GM23338 (cell line): ENCODE measurements around the gene RGS8. TPM values are rescaled to one million over a fixed set of nuclear protein-coding genes. Genes with fewer than 3 reads are reported as not detected.
A peak's percentile ranks its signal among the peaks of the same experiment; 100 is the strongest.

Source experiments
- ATAC-seq: fragments of 200-7000 bp; cut with Tn5 transposase; 3 replicates; pipeline ENCODE4 v1.9.1; 2020
- DNase-seq: peaks from one replicate; pipeline ENCODE4 v3.0.0-alpha.2; 2015; ENCODE audit warnings: low spot score
- H2AFZ ChIP-seq: fragments of 200-600 bp; sonication (generic); 2 replicates; pipeline ENCODE4 v1.8.0; 2016; ENCODE audit warnings: antibody characterized with exemption, mild to moderate bottlenecking, moderate library complexity
- H3F3A ChIP-seq: fragments of 200-600 bp; sonication (generic); replicated peaks from 2 replicates; pipeline ENCODE4 v1.8.0; 2017; ENCODE audit warnings: antibody characterized with exemption, mixed run types, low read depth
- H3K27ac ChIP-seq: fragments of 200-600 bp; sonication (generic); 2 replicates; pipeline ENCODE4 v1.6.1; 2016; ENCODE audit warnings: low read depth
- H3K27me3 ChIP-seq: fragments of 200-600 bp; sonication (generic); 2 replicates; pipeline ENCODE4 v1.8.0; 2016; ENCODE audit warnings: mild to moderate bottlenecking, mixed run types, moderate library complexity; ENCODE audit not compliant: insufficient read depth
- H3K36me3 ChIP-seq: fragments of 200-600 bp; sonication (generic); 2 replicates; pipeline ENCODE4 v1.8.0; 2016; ENCODE audit warnings: mild to moderate bottlenecking; ENCODE audit not compliant: insufficient read depth
- H3K4me1 ChIP-seq: fragments of 200-600 bp; sonication (generic); 2 replicates; pipeline ENCODE4 v1.8.0; 2016; ENCODE audit warnings: mild to moderate bottlenecking, moderate library complexity; ENCODE audit not compliant: insufficient read depth
- H3K4me2 ChIP-seq: fragments of 200-600 bp; sonication (generic); 2 replicates; pipeline ENCODE4 v1.7.1; 2017; ENCODE audit warnings: mixed run types
- H3K4me3 ChIP-seq: fragments of 200-600 bp; sonication (generic); 2 replicates; pipeline ENCODE4 v1.6.1; 2016; ENCODE audit warnings: mixed run types
- H3K79me2 ChIP-seq: fragments of 200-600 bp; sonication (generic); replicated peaks from 2 replicates; pipeline ENCODE4 v1.8.0; 2017; ENCODE audit warnings: mild to moderate bottlenecking; ENCODE audit not compliant: insufficient read depth
- H3K9me2 ChIP-seq: fragments of 200-600 bp; sonication (generic); 2 replicates; pipeline ENCODE4 v1.8.0; 2017; ENCODE audit not compliant: insufficient read depth
- H4K20me1 ChIP-seq: fragments of 200-600 bp; sonication (generic); replicated peaks from 2 replicates; pipeline ENCODE4 v1.8.0; 2017; ENCODE audit warnings: mild to moderate bottlenecking; ENCODE audit not compliant: insufficient read depth
- H3K27ac Mint-ChIP-seq: 2 replicates; pipeline ENCODE4 v1.8.0; 2020; ENCODE audit warnings: inconsistent platforms, mild to moderate bottlenecking, moderate library complexity, mixed read lengths
- H3K27me3 Mint-ChIP-seq: 3 replicates; pipeline ENCODE4 v1.8.0; 2022; ENCODE audit warnings: low read depth, mild to moderate bottlenecking, moderate library complexity, mixed read lengths, inconsistent platforms; ENCODE audit not compliant: insufficient read depth, poor library complexity
- H3K36me3 Mint-ChIP-seq: 3 replicates; pipeline ENCODE4 v1.8.0; 2021; ENCODE audit warnings: low read depth, mild to moderate bottlenecking, inconsistent platforms, moderate library complexity, mixed read lengths
- H3K4me1 Mint-ChIP-seq: 3 replicates; pipeline ENCODE4 v1.8.0; 2020; ENCODE audit warnings: mild to moderate bottlenecking, inconsistent platforms, mixed read lengths
- H3K4me3 Mint-ChIP-seq: 3 replicates; pipeline ENCODE4 v1.8.0; 2021; ENCODE audit warnings: moderate library complexity, mild to moderate bottlenecking, inconsistent platforms, mixed read lengths
- H3K9me3 Mint-ChIP-seq: 3 replicates; pipeline ENCODE4 v1.8.0; 2020; ENCODE audit warnings: moderate library complexity, mild to moderate bottlenecking, inconsistent platforms, mixed read lengths
- EZH2 ChIP-seq: fragments of 200-600 bp; sonication (generic); IDR thresholded peaks from one replicate; pipeline ENCODE4 v1.8.0; 2017; ENCODE audit warnings: antibody characterized with exemption, mild to moderate bottlenecking, low read depth; ENCODE audit not compliant: unreplicated experiment
- NANOG ChIP-seq: IDR thresholded peaks from 2 replicates; pipeline ENCODE4 v1.6.1; 2016; ENCODE audit warnings: antibody characterized with exemption, borderline replicate concordance
- ZNF331 ChIP-seq: fragments of 250-450 bp; sonication (Bioruptor Pico); IDR thresholded peaks from 2 replicates; pipeline ENCODE4 v1.5.0; 2020; ENCODE audit warnings: low read depth, mild to moderate bottlenecking, moderate library complexity
- polyA plus RNA-seq: library from polyadenylated mRNA; unstranded; fragments of >200 nt; fragmentation: Nextera tagmentation; extraction: Ambion mirVana; gene quantifications from 2 replicates; pipeline ENCODE4 v1.2.1, GENCODE V29; 2016
- total RNA-seq: library from RNA; depleted of rRNA; stranded (reverse); fragments of >200 nt; shearing (Covaris generic); gene quantifications from 2 replicates; pipeline ENCODE4 v1.2.3, GENCODE V29; 2014
- TF ChIP-seq, protein P1 (sequence below): fragments of 250-450 bp; sonication (Bioruptor Pico); IDR thresholded peaks from 2 replicates; pipeline ENCODE4 v1.5.0; 2020; ENCODE audit warnings: mild to moderate bottlenecking, moderate library complexity
- TF ChIP-seq, protein P2 (sequence below), 2 experiments: fragments of 200-600 bp in 1 of 2; sonication (generic) in 1 of 2; conservative IDR thresholded peaks; 2 replicates each; pipeline versions ENCODE4 v1.5.1 to v1.6.1; 2016 to 2017; ENCODE audit warnings: antibody characterized with exemption in 2 of 2, low read depth in 2 of 2, mild to moderate bottlenecking in 2 of 2, moderate library complexity in 1 of 2

The RGS8 gene
- total and polyA plus RNA-seq, 2 experiments from 2014 or later, result 0.06 to 2.5 TPM

DNA sequence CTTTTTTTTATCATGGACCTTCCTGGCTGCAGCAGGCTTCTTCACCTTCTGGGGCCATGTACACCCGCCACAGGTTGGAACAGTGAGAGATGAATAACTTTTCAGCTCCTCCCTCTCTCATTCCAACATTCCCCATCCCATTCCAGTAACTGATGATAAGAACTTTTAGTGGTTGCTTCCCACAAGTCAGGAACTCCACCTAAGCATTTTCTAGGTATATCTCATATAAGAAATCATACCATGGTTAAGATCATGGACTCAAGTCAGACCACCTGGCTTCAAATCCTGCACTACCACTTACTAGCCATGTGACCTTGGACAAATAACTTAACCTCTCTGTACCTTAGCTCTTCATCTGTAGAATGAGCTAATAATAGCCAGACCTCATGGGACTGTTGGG is 42.5 kb upstream of the RGS8 start (continued):
- TF ChIP-seq, protein P1, sequence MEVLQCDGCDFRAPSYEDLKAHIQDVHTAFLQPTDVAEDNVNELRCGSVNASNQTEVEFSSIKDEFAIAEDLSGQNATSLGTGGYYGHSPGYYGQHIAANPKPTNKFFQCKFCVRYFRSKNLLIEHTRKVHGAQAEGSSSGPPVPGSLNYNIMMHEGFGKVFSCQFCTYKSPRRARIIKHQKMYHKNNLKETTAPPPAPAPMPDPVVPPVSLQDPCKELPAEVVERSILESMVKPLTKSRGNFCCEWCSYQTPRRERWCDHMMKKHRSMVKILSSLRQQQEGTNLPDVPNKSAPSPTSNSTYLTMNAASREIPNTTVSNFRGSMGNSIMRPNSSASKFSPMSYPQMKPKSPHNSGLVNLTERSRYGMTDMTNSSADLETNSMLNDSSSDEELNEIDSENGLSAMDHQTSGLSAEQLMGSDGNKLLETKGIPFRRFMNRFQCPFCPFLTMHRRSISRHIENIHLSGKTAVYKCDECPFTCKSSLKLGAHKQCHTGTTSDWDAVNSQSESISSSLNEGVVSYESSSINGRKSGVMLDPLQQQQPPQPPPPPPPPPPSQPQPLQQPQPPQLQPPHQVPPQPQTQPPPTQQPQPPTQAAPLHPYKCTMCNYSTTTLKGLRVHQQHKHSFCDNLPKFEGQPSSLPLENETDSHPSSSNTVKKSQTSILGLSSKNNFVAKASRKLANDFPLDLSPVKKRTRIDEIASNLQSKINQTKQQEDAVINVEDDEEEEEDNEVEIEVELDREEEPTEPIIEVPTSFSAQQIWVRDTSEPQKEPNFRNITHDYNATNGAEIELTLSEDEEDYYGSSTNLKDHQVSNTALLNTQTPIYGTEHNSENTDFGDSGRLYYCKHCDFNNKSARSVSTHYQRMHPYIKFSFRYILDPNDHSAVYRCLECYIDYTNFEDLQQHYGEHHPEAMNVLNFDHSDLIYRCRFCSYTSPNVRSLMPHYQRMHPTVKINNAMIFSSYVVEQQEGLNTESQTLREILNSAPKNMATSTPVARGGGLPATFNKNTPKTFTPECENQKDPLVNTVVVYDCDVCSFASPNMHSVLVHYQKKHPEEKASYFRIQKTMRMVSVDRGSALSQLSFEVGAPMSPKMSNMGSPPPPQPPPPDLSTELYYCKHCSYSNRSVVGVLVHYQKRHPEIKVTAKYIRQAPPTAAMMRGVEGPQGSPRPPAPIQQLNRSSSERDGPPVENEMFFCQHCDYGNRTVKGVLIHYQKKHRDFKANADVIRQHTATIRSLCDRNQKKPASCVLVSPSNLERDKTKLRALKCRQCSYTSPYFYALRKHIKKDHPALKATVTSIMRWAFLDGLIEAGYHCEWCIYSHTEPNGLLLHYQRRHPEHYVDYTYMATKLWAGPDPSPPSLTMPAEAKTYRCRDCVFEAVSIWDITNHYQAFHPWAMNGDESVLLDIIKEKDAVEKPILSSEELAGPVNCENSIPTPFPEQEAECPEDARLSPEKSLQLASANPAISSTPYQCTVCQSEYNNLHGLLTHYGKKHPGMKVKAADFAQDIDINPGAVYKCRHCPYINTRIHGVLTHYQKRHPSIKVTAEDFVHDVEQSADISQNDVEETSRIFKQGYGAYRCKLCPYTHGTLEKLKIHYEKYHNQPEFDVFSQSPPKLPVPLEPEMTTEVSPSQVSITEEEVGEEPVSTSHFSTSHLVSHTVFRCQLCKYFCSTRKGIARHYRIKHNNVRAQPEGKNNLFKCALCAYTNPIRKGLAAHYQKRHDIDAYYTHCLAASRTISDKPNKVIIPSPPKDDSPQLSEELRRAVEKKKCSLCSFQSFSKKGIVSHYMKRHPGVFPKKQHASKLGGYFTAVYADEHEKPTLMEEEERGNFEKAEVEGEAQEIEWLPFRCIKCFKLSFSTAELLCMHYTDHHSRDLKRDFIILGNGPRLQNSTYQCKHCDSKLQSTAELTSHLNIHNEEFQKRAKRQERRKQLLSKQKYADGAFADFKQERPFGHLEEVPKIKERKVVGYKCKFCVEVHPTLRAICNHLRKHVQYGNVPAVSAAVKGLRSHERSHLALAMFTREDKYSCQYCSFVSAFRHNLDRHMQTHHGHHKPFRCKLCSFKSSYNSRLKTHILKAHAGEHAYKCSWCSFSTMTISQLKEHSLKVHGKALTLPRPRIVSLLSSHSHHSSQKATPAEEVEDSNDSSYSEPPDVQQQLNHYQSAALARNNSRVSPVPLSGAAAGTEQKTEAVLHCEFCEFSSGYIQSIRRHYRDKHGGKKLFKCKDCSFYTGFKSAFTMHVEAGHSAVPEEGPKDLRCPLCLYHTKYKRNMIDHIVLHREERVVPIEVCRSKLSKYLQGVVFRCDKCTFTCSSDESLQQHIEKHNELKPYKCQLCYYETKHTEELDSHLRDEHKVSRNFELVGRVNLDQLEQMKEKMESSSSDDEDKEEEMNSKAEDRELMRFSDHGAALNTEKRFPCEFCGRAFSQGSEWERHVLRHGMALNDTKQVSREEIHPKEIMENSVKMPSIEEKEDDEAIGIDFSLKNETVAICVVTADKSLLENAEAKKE (CRISPR knock-in tag), result no peak
- no peak for TF ChIP-seq NANOG

DNA sequence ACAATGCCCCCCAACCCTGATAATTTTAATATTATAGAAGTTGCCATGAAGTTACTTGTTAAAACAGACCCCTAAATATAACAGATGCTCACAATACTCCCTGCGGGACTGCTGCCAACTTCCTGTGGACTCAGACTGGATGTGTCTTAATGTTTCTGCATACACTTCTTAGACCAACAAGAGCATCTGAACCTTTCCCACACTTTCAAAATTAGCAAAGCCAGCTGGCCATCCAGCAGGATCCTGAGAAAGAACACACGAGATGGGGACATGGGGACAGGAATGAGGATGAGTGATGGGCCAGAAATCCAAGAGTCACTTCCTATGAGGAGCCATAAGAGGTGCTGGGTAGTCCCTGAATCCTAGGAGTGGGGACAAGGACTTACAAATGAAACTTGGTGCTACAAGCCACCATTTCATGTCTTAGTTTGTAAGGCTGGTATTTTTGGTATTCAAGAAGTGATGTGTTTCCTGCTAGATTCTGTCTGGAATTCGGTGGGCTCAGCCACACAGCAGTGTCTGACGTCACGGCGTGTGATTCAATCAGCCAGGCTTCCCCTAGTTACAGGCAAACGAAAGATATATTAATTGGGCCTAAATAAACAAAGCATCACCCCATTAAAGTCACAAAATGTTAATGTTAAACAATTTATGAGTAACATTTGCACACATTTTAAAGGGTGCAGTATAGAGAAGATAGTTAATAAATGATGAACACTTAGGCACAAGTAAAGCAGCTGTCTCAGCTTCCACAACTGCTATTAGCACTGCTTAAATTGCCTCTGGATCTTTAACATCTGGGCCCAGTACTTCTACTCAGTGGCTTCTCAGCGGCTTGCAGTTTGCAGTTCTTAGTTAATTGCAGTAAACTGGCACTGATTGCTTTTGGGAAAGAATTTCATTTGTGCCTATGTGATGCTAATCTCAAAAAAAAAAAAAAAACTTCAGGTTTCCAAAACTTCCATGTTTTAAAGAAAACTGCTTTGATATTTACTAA is 41.2 kb upstream of the RGS8 start:
- no peak for ATAC-seq
- TF ChIP-seq EZH2 (no peak), ZNF331 (no peak)
- TF ChIP-seq, protein P1 (CRISPR knock-in tag), result no peak
- TF ChIP-seq, protein P2, sequence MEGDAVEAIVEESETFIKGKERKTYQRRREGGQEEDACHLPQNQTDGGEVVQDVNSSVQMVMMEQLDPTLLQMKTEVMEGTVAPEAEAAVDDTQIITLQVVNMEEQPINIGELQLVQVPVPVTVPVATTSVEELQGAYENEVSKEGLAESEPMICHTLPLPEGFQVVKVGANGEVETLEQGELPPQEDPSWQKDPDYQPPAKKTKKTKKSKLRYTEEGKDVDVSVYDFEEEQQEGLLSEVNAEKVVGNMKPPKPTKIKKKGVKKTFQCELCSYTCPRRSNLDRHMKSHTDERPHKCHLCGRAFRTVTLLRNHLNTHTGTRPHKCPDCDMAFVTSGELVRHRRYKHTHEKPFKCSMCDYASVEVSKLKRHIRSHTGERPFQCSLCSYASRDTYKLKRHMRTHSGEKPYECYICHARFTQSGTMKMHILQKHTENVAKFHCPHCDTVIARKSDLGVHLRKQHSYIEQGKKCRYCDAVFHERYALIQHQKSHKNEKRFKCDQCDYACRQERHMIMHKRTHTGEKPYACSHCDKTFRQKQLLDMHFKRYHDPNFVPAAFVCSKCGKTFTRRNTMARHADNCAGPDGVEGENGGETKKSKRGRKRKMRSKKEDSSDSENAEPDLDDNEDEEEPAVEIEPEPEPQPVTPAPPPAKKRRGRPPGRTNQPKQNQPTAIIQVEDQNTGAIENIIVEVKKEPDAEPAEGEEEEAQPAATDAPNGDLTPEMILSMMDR (conservative IDR thresholded peaks at IDR 0.05; ENCODE audit: low read depth in 2 of 2), result no peak

More for the DNA sequence above, 41.2 kb upstream of the RGS8 start:
- no peak overlapping the region for H3K4me3 Mint-ChIP-seq
- no peaks in the 10 kb centered on the region for H3K36me3 Mint-ChIP-seq
- Histone ChIP-seq H3K27ac (no peak overlapping the region), H3K9me2 (no peaks in the 10 kb centered on the region), H3F3A (no peaks in the 10 kb centered on the region), H3K4me3 (no peak overlapping the region), H3K4me1 (no peaks in the 10 kb centered on the region), H3K27me3 (no peaks in the 10 kb centered on the region), H3K79me2 (no peaks in the 10 kb centered on the region), H3K4me2 (no peak overlapping the region), H4K20me1 (no peaks in the 10 kb centered on the region), H2AFZ (no peak overlapping the region; the same call in 1 of the 2 replicates), H3K36me3 (no peaks in the 10 kb centered on the region)
- no peaks in the 10 kb centered on the region for H3K9me3 Mint-ChIP-seq
- no peak for DNase-seq
- H3K27ac Mint-ChIP-seq, result peak overlapping the region; percentile 45; the same call in 1 of the 2 replicates
- no peaks in the 10 kb centered on the region for H3K4me1 Mint-ChIP-seq
- H3K27me3 Mint-ChIP-seq, result no peaks in the 10 kb centered on the region
